AG09309 (cell line): ENCODE data around the gene SREBF2.
"Not testable (repeated sequence)": the region's sequence is repeated elsewhere in the genome, so short reads cannot be mapped to it uniquely, and the experiment has no call there.

ENCODE experiments used
- DNase-seq: peaks from one replicate; pipeline ENCODE4 v3.0.0-alpha.2; 2010; ENCODE audit warnings: low read depth
- H3K4me3 ChIP-seq: 2 replicates; pipeline ENCODE4 v1.5.1; 2011; ENCODE audit warnings: mild to moderate bottlenecking, low read depth, low read length, moderate library complexity; ENCODE audit not compliant: control insufficient read depth
- CTCF ChIP-seq: IDR thresholded peaks from 2 replicates; pipeline ENCODE4 v1.5.1; 2011; ENCODE audit warnings: mild to moderate bottlenecking, low read depth, low read length, inconsistent platforms; ENCODE audit not compliant: insufficient read depth, control insufficient read depth; ENCODE audit errors: missing control alignments

SREBF2 gene

GRCh38 chr22:41939981-41940831, 107.3 kb downstream of the SREBF2 start:
- no peak for DNase-seq
- H3K4me3 ChIP-seq, result no peak overlapping the region
- no peak for TF ChIP-seq CTCF

- DNase-seq, result peak; percentile 79
- no peak overlapping the region for H3K4me3 ChIP-seq
- peak; percentile 91 for TF ChIP-seq CTCF
These were observed 108.2 kb downstream of the SREBF2 start for GRCh38 chr22:41940832-41941765.

- TF ChIP-seq CTCF, result no peak
- no peak for DNase-seq
- no peak overlapping the region for H3K4me3 ChIP-seq
These were observed 110.8 kb downstream of the SREBF2 start for GRCh38 chr22:41943661-41944209.

- peak within 1 kb of the TSS; percentile 60 for H3K4me3 ChIP-seq
- DNase-seq, result peak; percentile 61
- no peak for TF ChIP-seq CTCF
These were observed 113.9 kb downstream of the SREBF2 start, which contains the start of gene CENPM for GRCh38 chr22:41946629-41947423. CENPM (minus strand) TSS chr22:41947152; CDS start chr22:41947076, 76 bp downstream.

- DNase-seq, result no peak
- TF ChIP-seq CTCF, result no peak
- no peak overlapping the region for H3K4me3 ChIP-seq
These were observed 114.6 kb downstream of the SREBF2 start for GRCh38 chr22:41947424-41948080.

GRCh38 chr22:41948142-41948541, 115.2 kb downstream of the SREBF2 start:
- no peak for TF ChIP-seq CTCF
- H3K4me3 ChIP-seq, result no peak overlapping the region
- no peak for DNase-seq

- DNase-seq, H3K4me3 ChIP-seq: not testable (repeated sequence)
These were observed 116.0 kb downstream of the SREBF2 start for GRCh38 chr22:41948928-41949296.
